ENCODE results near the gene CCBE1. TPM values are rescaled to one million over a fixed set of nuclear protein-coding genes. Genes with fewer than 3 reads are reported as not detected.

Gene CCBE1
- polyA plus RNA-seq, 3 donors, result 28.0 to 35.2 (median 32.8) TPM

GRCh38 chr18:59402432-59403090 lies 294.7 kb downstream of the CCBE1 start:
- DNase-seq (ENCODE audit: extremely low read depth in 1 of 11, low read depth in 9 of 11, low spot score in 4 of 11), result peak; percentile 55 to 83 (median 69)

- DNase-seq (ENCODE audit: extremely low read depth in 1 of 11, low read depth in 9 of 11, low spot score in 4 of 11), result no peak
Observed at GRCh38 chr18:59400407-59400806, 296.8 kb downstream of the CCBE1 start.

GRCh38 chr18:59395226-59396175 lies 301.7 kb downstream of the CCBE1 start:
- DNase-seq (ENCODE audit: extremely low read depth in 1 of 11, low read depth in 9 of 11, low spot score in 4 of 11), result no peak

- DNase-seq (ENCODE audit: extremely low read depth in 1 of 11, low read depth in 9 of 11, low spot score in 4 of 11), result no peak
Observed at GRCh38 chr18:59393381-59393780, 303.8 kb downstream of the CCBE1 start.

- no peak for DNase-seq (ENCODE audit: extremely low read depth in 1 of 11, low read depth in 9 of 11, low spot score in 4 of 11)
Observed at GRCh38 chr18:59388817-59389216, 308.4 kb downstream of the CCBE1 start.

- peak in 2 of 11 donors; percentile 20 to 25 for DNase-seq (ENCODE audit: extremely low read depth in 1 of 11, low read depth in 9 of 11, low spot score in 4 of 11)
Observed at GRCh38 chr18:59387687-59388565, 309.3 kb downstream of the CCBE1 start.

GRCh38 chr18:59386909-59387686 lies 310.1 kb downstream of the CCBE1 start:
- no peak for DNase-seq (ENCODE audit: extremely low read depth in 1 of 11, low read depth in 9 of 11, low spot score in 4 of 11)

GRCh38 chr18:59385191-59385590 lies 312.0 kb downstream of the CCBE1 start:
- no peak for DNase-seq (ENCODE audit: extremely low read depth in 1 of 11, low read depth in 9 of 11, low spot score in 4 of 11)

GRCh38 chr18:59383851-59384250 lies 313.4 kb downstream of the CCBE1 start:
- DNase-seq (ENCODE audit: extremely low read depth in 1 of 11, low read depth in 9 of 11, low spot score in 4 of 11), result no peak

GRCh38 chr18:59382383-59382782 lies 314.8 kb downstream of the CCBE1 start:
- DNase-seq (ENCODE audit: extremely low read depth in 1 of 11, low read depth in 9 of 11, low spot score in 4 of 11), result no peak

GRCh38 chr18:59381949-59382348 lies 315.3 kb downstream of the CCBE1 start:
- no peak for DNase-seq (ENCODE audit: extremely low read depth in 1 of 11, low read depth in 9 of 11, low spot score in 4 of 11)

Other genes starting within 250 kb of the CCBE1 start
- gene PMAIP1, start 202.6 kb upstream of the CCBE1 start, polyA plus RNA-seq (ENCODE audit: insufficient read length in 3 of 3), result 1 to 10 TPM; 3.3 to 5.0 (median 3.3) TPM

All from renal cortex interstitium (tissue), 11 donors.